Stimulated activated CD4-positive, alpha-beta T cell treated with anti-CD3 and anti-CD28 coated beads, Interleukin-2, amount 100 ng/mL, for 4 hours (primary cell): ENCODE results near the gene FOXO3.

Experiments
- DNase-seq: peaks from one replicate; pipeline ENCODE4 v3.0.0-alpha.2; 2020; ENCODE audit warnings: low read depth

Gene FOXO3

DNA sequence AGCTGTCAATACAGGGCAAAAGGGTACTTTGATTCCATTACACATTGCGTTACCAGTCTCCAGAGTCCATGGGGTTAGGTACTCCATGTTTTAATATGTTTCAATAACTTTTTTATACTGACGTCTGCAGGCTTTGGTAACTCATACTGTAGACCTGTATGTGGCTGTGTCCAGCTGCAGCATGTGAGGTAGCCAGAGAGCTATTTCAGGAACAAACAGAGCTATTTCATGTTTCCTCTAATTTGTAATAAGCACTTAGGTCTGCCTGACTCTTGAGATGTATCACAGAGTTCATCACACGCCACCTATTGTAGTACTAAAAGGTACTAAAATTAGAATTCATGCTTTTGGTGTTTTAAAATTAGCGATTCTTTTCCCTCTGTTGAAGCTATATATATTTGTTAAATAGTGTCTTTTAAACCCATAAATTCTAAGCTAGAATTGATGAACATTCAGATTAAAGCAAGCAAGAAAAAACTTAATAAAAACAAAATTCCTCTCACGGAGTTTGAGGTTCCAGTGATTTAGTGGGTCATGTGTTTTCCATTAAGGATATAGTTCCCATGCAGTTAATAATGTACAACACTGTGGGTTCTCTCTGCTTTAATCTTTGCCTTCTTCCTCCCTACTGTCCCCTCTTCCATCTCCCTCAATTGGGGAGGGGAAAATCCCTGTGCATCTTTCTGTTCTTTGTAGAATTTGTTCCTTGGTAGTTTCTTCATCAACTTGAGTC, 37.0 kb downstream of the FOXO3 start:
- DNase-seq = no peak

DNA sequence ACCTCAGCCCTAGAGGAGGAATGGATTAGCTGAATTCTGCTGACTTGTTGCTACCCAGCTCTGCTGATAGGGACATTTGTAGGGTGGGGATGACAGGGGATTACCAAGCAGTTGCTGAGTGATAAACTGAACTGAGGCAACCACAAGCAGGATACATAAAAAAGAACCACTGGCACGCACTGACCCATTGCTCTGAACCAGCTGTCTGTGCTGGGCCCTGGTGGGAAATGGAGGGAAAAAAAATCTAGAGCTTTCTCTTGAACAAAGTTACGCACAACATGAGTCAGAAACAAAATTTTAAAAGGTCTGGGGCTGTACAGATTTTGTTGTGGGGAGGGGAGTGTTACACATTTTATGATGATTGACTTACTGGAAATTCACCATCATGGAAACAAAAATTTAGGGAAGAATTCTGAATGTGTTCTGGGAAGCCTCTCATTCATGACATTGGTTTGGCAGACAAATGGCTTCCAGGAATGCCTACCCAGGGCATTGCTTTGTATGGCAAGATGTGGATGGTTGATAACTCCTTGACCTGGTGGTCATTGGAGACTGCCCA, 37.7 kb downstream of the FOXO3 start:
- no peak for DNase-seq

DNA sequence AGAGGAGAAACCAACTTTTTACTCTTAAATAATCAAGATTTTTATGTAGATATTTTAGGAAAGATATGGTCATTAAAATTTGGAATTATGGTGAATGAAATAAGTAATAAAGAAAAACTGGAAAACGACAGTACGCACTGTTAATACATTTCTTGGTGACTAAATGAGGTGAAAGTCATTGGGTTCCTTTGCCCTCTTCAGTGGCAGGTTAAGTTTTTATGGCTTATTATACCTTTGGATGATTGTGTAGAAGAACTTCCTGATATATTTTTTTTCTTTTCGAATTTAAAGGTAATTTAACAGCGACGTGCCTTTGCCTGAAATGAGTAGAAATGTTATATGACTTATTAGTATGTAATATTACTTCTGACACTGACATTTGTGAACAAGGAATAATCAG, 43.4 kb downstream of the FOXO3 start:
- no peak for DNase-seq

GRCh38 chr6:108606250-108606690, 45.6 kb downstream of the FOXO3 start:
- DNase-seq = no peak

- DNase-seq = no peak
These were observed 47.9 kb downstream of the FOXO3 start for GRCh38 chr6:108608453-108609275.

DNA sequence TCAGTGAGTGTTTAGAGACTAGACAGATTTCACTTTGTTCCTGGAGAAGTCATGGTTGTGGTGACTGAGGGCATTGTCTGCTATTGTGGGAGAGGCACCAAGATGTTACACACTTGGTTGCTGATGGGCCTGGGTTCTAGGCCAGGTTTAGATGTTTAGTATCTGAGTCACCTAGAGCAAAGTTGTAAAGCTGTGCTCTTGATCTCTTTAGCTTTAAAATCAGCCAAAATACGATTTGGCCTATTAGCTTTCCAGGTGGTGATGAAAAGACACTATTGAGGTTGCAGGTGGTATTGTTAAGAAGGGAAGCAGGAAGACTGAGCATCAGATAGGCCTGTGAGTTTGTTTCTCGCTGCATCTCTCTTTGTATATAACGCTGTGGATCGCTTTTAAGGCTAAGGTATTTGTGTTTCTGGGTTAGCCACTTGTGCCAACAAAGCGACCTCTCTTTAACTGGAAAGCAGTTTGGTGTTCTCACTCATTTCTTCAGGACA, 48.6 kb downstream of the FOXO3 start:
- DNase-seq = no peak

DNA sequence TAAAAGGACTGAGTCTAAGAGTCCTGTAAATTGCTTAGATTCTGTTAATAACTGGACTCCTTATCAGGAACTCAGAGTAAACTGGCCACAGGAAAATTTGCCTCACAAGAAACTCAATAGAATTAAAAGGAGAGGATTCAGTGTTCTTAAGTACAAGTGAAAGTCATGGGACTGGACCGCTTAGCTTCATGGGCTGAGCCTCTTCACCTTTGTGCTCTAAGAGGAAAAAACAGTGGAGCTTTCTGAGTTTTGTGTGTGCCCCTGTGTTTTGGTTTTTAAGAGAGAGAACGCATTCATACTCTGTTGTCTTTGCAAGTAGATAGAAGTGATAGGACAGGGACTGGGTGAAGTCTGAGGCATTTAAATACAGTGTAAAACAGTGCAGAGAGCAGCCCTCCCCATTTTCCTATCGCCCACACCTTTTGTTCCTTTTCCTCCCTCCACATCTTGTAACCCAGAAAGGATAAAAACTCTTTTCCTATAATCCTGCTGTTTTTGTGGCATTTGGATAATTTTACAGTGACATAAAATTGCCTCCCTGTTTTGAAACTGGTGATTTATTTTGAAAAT, 49.6 kb downstream of the FOXO3 start:
- DNase-seq = no peak

DNA sequence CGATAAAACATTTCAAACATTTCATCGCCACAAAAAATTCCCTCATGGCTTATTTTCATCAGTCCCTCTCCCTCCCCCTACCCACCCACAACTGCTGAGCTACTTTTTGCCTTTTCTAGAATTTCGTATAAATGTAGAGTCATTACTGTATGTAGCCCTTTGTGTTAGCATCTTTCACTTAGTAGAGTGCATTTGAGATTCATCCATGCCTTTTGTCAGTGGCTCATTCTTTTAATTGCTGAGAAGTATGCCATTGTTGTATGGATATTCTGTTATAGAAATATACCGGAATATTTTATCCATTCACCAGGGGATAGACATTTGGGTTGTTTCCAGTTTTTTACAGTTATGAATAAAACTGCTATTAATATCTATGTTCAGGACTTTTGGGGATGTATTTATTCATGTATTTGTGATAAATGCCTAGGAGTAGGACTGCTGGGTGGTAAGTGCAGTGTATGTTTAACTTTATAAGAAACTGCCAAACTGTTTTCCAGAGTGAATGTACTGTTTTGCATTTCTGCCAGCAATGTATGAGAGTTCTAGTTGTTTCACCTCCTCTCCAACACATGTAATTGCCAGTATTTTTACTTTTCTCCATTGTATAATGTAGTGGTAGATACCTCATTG, 50.4 kb downstream of the FOXO3 start:
- DNase-seq = no peak

DNA sequence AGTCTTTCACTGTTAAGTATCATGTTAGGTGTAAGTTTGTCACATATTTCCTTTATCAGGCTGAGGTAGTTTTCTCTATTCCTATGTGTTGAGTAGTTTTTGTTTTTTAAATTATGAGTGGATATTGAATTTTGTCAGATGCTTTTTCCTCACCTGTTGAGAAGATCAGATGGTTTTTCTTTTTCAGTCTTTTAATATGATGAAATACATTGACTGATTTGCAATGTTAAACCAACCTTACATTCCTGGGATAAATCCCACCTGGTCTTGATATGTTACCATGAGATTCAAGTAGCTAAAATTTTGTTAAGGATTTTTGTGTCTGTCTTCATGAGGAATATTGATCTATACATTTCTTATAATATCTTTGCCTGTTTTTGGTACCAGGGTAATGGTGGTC, 52.1 kb downstream of the FOXO3 start:
- no peak for DNase-seq

GRCh38 chr6:108616544-108616943, 55.8 kb downstream of the FOXO3 start:
- no peak for DNase-seq

DNA sequence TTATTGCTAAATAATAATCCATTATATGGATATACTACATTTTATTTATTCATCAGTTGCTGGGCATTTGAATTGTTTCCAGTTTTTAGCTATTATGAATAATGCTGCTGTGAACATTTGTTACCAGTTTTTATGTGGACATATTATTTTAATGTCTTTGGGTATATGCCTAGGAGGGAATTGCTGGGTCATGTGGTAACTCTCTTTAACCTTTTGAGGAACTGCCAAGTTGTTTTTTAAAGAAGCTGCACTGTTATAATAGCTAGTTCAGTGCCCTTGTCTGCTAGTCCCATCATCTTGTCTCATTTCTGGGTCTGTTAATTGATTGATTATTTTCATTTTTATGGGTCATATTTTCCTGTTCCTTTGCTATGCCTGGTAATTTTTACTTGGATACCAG, 56.3 kb downstream of the FOXO3 start:
- DNase-seq = no peak

DNA sequence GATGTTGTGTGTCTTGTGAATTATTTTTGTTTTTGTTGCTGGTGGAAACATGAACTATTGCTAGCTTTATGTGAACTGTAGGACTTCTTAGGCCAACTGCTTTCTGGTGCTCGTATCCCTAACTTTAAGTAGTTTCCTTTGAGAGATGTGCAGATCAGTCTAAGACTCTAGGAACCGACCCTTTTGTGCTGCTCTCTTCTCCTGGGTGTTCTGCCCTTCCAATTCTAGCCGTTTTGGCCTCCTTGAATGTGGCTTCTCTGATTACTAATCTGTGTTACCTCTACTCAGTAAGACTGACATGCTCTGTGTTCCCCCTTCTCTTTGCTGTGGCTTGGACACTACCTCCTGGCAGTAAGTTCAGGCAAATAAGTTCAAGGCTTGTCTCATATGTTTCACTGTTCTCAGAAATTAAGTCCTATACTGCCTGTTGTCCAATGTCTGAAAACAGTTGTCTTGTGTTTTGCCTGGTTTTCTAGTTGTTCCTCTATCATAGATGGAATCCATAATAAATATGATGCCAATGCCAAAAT, 58.0 kb downstream of the FOXO3 start:
- DNase-seq = no peak

- no peak for DNase-seq
These were observed 58.9 kb downstream of the FOXO3 start for GRCh38 chr6:108619431-108620197.

DNA sequence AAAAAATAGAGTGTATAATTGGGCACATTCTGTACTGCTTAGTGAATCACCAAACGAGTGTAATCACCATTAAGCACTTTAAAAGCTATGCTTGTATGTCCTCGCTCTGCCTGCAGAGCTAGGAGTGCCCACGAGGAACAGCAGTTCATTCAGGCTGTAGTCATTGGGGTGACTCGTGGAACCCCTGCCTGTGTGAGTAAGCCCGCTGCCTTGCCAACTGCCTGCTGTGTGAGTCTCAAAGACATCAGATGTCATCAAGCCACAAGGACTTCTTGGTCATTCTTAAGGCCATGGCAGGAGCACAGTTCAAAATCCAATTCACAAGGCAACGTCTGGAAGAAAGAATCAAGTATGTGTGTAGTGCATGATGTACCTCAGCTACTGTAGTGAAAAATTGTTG, 60.4 kb downstream of the FOXO3 start:
- DNase-seq = no peak

DNA sequence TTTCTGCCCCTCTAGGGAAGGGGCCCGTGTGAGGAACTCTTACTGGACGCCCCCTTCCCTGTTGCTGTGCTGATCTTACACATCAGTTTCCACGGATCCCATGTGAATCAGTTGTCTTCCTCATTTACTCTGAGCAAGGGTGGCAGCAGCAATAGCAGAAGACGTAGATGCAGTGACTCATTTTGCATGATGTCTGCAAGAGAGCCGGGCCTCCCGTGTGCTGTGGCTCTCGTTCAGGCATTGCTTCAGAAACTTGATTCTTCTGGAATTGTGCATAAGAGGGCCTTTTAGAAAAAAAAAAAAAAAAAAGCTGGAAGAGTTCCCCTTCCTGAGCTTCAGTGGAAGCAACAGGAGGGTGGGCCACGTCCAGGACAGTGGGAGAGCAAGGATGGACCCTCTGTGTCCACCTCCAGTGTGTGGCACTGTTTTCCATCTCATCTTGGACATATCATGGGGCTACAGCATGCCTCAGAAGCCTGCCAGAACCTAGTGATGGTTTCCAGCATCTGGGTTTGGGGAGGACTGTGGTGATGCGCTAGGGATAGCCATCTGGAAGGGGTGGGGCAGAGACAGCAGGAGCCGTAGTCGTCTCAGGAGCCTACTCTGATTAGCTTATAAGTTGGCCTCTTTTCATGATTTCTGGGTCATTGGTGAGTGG, 62.1 kb downstream of the FOXO3 start:
- DNase-seq = no peak

DNA sequence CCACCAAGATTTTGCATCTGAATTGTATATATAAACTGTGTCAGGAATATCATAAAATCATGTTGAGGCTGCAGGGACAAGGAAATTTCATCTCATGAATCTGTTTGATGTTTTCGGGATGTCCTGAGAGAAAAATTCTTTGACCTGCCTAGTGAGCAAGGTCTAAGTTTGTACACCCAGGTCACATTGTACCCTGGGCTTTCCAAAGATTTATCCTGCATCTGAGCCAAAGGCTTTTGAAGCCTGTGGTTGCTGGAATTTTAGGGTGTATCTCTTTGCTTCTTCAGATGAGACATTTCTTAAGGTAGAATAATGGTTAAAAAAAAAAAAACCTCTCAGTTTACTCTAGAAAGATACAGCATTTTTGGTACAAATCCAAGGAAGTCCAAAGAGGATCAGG, 63.3 kb downstream of the FOXO3 start:
- no peak for DNase-seq

DNA sequence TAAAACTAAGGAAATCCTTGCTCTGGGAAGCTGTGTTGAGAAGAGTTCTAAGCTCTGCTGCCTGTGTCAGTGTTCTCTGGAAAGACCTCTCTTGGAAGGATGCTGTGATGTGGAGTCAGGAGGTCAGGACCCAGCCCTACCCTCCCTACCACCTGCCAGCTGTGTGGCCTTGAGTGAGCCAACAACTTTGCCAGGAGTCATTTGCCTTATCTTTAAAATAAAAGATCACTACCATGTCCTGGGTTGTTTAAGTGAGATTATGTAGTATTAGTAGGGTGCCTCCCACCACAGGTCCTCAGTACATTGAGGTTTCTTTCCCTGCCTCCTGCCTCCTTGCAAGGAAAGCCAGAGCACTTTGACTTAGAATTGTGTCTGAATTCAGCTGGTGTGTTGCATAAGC, 64.9 kb downstream of the FOXO3 start:
- no peak for DNase-seq

- no peak for DNase-seq
These were observed 66.1 kb downstream of the FOXO3 start for GRCh38 chr6:108626777-108627176.

GRCh38 chr6:108627692-108628550, 67.2 kb downstream of the FOXO3 start:
- no peak for DNase-seq
